ENCODE results near the gene PRR27. TPM values are rescaled to one million over a fixed set of nuclear protein-coding genes. Genes with fewer than 3 reads are reported as not detected.
"Not testable (repeated sequence)": the region's sequence is repeated elsewhere in the genome, so short reads cannot be mapped to it uniquely, and the experiment has no call there.

The PRR27 gene
- total RNA-seq, 1 donor from 2014 or later: not detected

- DNase-seq (ENCODE audit: low spot score): peak; percentile 42
Observed at GRCh38 chr4:70197842-70198241, 43.8 kb downstream of the PRR27 start.

DNA sequence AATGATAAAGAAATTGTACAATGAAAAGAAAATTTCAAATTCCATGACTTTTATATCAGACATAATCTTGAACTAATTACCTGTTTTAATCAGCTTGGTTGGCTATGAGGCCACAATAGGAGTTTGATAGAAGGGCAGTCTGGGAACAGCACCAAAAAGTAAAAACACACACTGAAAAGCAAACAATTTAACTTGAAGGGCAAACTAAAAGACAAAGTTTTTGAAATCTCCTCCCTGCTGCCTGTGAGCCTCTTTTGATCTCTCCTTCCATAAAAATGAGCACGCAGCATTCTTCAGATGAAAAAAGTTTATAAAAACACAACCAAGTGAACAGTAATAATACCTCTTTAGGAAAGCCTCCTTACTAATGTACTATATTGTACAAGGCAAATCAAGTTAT is 49.6 kb downstream of the PRR27 start:
- no peak for DNase-seq (ENCODE audit: low spot score)

GRCh38 chr4:70212752-70213151 is 58.7 kb downstream of the PRR27 start:
- DNase-seq (ENCODE audit: low spot score): not testable (repeated sequence)

Other genes starting within 250 kb of the PRR27 start
- not detected for gene CSN1S1, start 223.2 kb upstream of the PRR27 start, total RNA-seq
- gene CSN2, start 188.5 kb upstream of the PRR27 start, total RNA-seq: not detected
- not detected for gene STATH, start 158.3 kb upstream of the PRR27 start, total RNA-seq
- not detected for gene HTN3, start 125.8 kb upstream of the PRR27 start, total RNA-seq
- gene HTN1, start 103.8 kb upstream of the PRR27 start, total RNA-seq: not detected
- not detected for gene ODAM, start 41.5 kb downstream of the PRR27 start, total RNA-seq
- gene FDCSP, start 71.9 kb downstream of the PRR27 start, total RNA-seq: not detected
- gene CSN3, start 88.4 kb downstream of the PRR27 start, total RNA-seq: not detected
- not detected for gene CABS1, start 180.7 kb downstream of the PRR27 start, total RNA-seq
- not detected for gene SMR3A, start 206.5 kb downstream of the PRR27 start, total RNA-seq
- not detected for gene SMR3B, start 228.9 kb downstream of the PRR27 start, total RNA-seq
- gene OPRPN, start 243.7 kb downstream of the PRR27 start, total RNA-seq: not detected

All from mucosa of gallbladder (tissue), 1 donor.